Endothelial cell of umbilical vein (primary cell): ENCODE data around the gene FBP2. TPM values are rescaled to one million over a fixed set of nuclear protein-coding genes. Genes with fewer than 3 reads are reported as not detected.

Experiments used
- BruUV-seq: library from RNA; stranded (reverse); fragments of 400-500 nt; replicated peaks from 2 replicates; lab custom pipeline; 2021; lab: Mats Ljungman, UMichigan
- CTCF ChIA-PET: fragments of 300-600, 350-600 bp; sonication (Branson Sonifier 250); formaldehyde crosslinking; loops from one replicate; lab custom pipeline; 2021; ENCODE audit warnings: antibody characterized with exemption, inconsistent platforms; lab: Charles Lee
- POLR2A ChIA-PET: fragments of 300-600, 350-600 bp; sonication (Branson Sonifier 250); formaldehyde crosslinking; loops from one replicate; lab custom pipeline; 2021; ENCODE audit warnings: antibody characterized with exemption, inconsistent platforms; lab: Charles Lee
- DNase-seq: peaks from one replicate; pipeline ENCODE4 v3.0.0-alpha.2; 2011; ENCODE audit warnings: low read depth, low spot score
- FAIRE-seq: peaks from 2 replicates; lab custom pipeline; 2011; peaks lifted over from hg19 to GRCh38; lab: Jason Lieb, UNC
- H2AFZ ChIP-seq: 2 replicates; pipeline ENCODE4 v1.6.0; 2012; ENCODE audit warnings: low read depth, low read length, control low read depth, inconsistent platforms
- H3K27ac ChIP-seq: 2 replicates; pipeline ENCODE4 v1.5.1; 2011; ENCODE audit warnings: low read depth, mild to moderate bottlenecking, control low read depth, low read length, moderate library complexity; ENCODE audit not compliant: insufficient read depth
- H3K27me3 ChIP-seq, 2 experiments: 2 replicates each; pipeline versions ENCODE4 v1.6.0 to v1.6.1; 2011; ENCODE audit warnings: low read length in 2 of 2, mixed read lengths in 1 of 2; ENCODE audit not compliant: control insufficient read depth in 2 of 2, insufficient read depth in 2 of 2
- H3K36me3 ChIP-seq, 2 experiments: 2 replicates in 1 of 2; 3 replicates in 1 of 2; pipeline ENCODE4 v1.5.1; 2011; ENCODE audit warnings: low read length in 2 of 2, mild to moderate bottlenecking in 1 of 2, moderate library complexity in 1 of 2; ENCODE audit not compliant: control insufficient read depth in 2 of 2, insufficient read depth in 2 of 2; ENCODE audit errors: extremely low read depth in 1 of 2
- H3K4me1 ChIP-seq: 3 replicates; pipeline ENCODE4 v1.5.1; 2011; ENCODE audit warnings: mild to moderate bottlenecking, low read length; ENCODE audit not compliant: control insufficient read depth, insufficient read depth; ENCODE audit errors: extremely low read depth
- H3K4me2 ChIP-seq: 2 replicates; pipeline ENCODE4 v1.6.1; 2011; ENCODE audit warnings: low read length, control low read depth, mixed read lengths; ENCODE audit not compliant: insufficient read depth
- H3K4me3 ChIP-seq, 3 experiments: fragments of 200-600 bp in 1 of 3; sonication (generic), shearing (Covaris generic) in 1 of 3; replicated peaks in 1 of 3; 2 replicates each; pipeline ENCODE4 v1.5.1; 2011 to 2016; ENCODE audit warnings: control low read depth in 3 of 3, low read length in 3 of 3, mild to moderate bottlenecking in 2 of 3, inconsistent platforms in 1 of 3, low read depth in 1 of 3, moderate library complexity in 1 of 3; ENCODE audit not compliant: insufficient read depth in 1 of 3
- H3K79me2 ChIP-seq: 2 replicates; pipeline ENCODE4 v1.6.0; 2012; ENCODE audit warnings: low read length, inconsistent platforms; ENCODE audit not compliant: control insufficient read depth, insufficient read depth
- H3K9ac ChIP-seq: replicated peaks from 2 replicates; pipeline ENCODE3; 2011; ENCODE audit warnings: low read length, control low read depth; ENCODE audit not compliant: insufficient read depth; ENCODE audit errors: extremely low read depth
- H3K9me1 ChIP-seq: replicated peaks from 3 replicates; pipeline ENCODE4 v1.6.0; 2011; ENCODE audit warnings: mild to moderate bottlenecking, low read length; ENCODE audit not compliant: control insufficient read depth, insufficient read depth; ENCODE audit errors: extremely low read depth
- H3K9me3 ChIP-seq: replicated peaks from 2 replicates; pipeline ENCODE4 v1.5.1; 2012; ENCODE audit warnings: low read length, inconsistent platforms; ENCODE audit not compliant: control insufficient read depth, insufficient read depth
- H4K20me1 ChIP-seq: replicated peaks from 2 replicates; pipeline ENCODE3; 2011; ENCODE audit warnings: mild to moderate bottlenecking, low read length; ENCODE audit not compliant: control insufficient read depth, insufficient read depth; ENCODE audit errors: extremely low read depth
- CTCF ChIP-seq, 2 donors: IDR thresholded peaks; 1 replicate in 1 of 2; 2 replicates in 1 of 2; pipeline ENCODE4 v1.5.1; 2011; ENCODE audit warnings: low read length in 2 of 2, mild to moderate bottlenecking in 2 of 2, moderate library complexity in 2 of 2, control low read depth in 1 of 2, inconsistent platforms in 1 of 2, low read depth in 1 of 2; ENCODE audit not compliant: insufficient read depth in 1 of 2; ENCODE audit errors: extremely low read depth in 1 of 2
- EZH2 ChIP-seq: IDR thresholded peaks from 2 replicates; pipeline ENCODE4 v1.6.1; 2012; ENCODE audit warnings: borderline replicate concordance, low read depth, mild to moderate bottlenecking, moderate library complexity, low read length, inconsistent platforms; ENCODE audit not compliant: severe bottlenecking
- FOS ChIP-seq: IDR thresholded peaks from 2 replicates; pipeline ENCODE4 v1.6.1; 2011; ENCODE audit warnings: mild to moderate bottlenecking, low read length, moderate library complexity, borderline replicate concordance; ENCODE audit not compliant: insufficient read depth
- GATA2 ChIP-seq: IDR thresholded peaks from 2 replicates; pipeline ENCODE4 v1.7.0; 2011; ENCODE audit warnings: low read depth, mild to moderate bottlenecking, moderate library complexity, mixed read lengths, low read length; ENCODE audit not compliant: insufficient read length, insufficient read depth
- JUN ChIP-seq: IDR thresholded peaks from 2 replicates; pipeline ENCODE4 v1.6.1; 2011; ENCODE audit warnings: borderline replicate concordance, low read depth; ENCODE audit not compliant: insufficient read length, insufficient read depth
- MAX ChIP-seq: IDR thresholded peaks from 2 replicates; pipeline ENCODE4 v1.6.1; 2011; ENCODE audit not compliant: insufficient read depth, insufficient read length
- MYC ChIP-seq: IDR thresholded peaks from one replicate; pipeline ENCODE4 v1.6.1; 2011; ENCODE audit warnings: mild to moderate bottlenecking, low read depth, low read length
- POLR2A ChIP-seq: IDR thresholded peaks from 2 replicates; pipeline ENCODE4 v1.6.1; 2012; ENCODE audit warnings: low read depth, mild to moderate bottlenecking, control low read depth, low read length
- POLR2AphosphoS5 ChIP-seq: IDR thresholded peaks from 2 replicates; pipeline ENCODE4 v1.6.1; 2012; ENCODE audit warnings: low read depth, mild to moderate bottlenecking, control low read depth, low read length, moderate library complexity; ENCODE audit not compliant: insufficient read depth
- dilution Hi-C: fragments of 300-500 bp; cut with MboI; formaldehyde crosslinking; loops from one replicate; pipeline ENCODE4 v1.15.0; 2019; ENCODE audit warnings: low sequenced_read_pairs; ENCODE audit not compliant: extremely low pct_ligation_motif_present
- intact Hi-C: fragments of 100-400 bp; cut with micrococcal nuclease; formaldehyde crosslinking; loops from one replicate; pipeline ENCODE4 v1.10.0; 2022
- polyA plus RNA-seq, 4 experiments: library from polyadenylated mRNA; depleted of rRNA in 3 of 4; stranded (reverse) in 3 of 4; unstranded in 1 of 4; fragments of >200 nt; gene quantifications; 2 replicates each; pipeline versions ENCODE4 v1.2.1 to v1.2.3, GENCODE V29; 2011 to 2012; ENCODE audit warnings: missing spikeins in 1 of 4
- total RNA-seq: library from RNA; stranded (reverse); gene quantifications from 2 replicates; pipeline ENCODE4 v1.2.3, GENCODE V29; 2021

The FBP2 gene
- total and polyA plus RNA-seq, 2 donors (not counting 3 experiments of a cell fraction or from before 2014, with no cell fraction given) = not detected

- no peaks in the 10 kb centered on the region for H3K79me2 ChIP-seq
- no peak overlapping the region for H3K27ac ChIP-seq
- intact Hi-C loops (no loop called here), dilution Hi-C loops (no loop called here)
- no peaks in the 10 kb centered on the region for H4K20me1 ChIP-seq
- H2AFZ ChIP-seq = no peak overlapping the region
- ChIA-PET POLR2A (no interaction called here), CTCF (no interaction called here)
- FAIRE-seq (no peak), DNase-seq (no peak)
- H3K9me3 ChIP-seq = no peaks in the 10 kb centered on the region
- H3K27me3 ChIP-seq = peaks cover 3% of the 10 kb centered on the region in 2 experiments
- H3K4me1 ChIP-seq = no peaks in the 10 kb centered on the region
- no peaks in the 10 kb centered on the region for H3K9me1 ChIP-seq
- TF ChIP-seq CTCF (IDR thresholded peaks at IDR 0.05; ENCODE audit: extremely low read depth in 1 of 2, insufficient read depth in 1 of 2, low read depth in 1 of 2, low read length in 2 of 2) (no peak), EZH2 (no peak), GATA2 (no peak), MAX (no peak), MYC (no peak), POLR2A (no peak)
- H3K4me2 ChIP-seq = no peak overlapping the region
- no peak overlapping the region for H3K9ac ChIP-seq
- no TSS peak for BruUV-seq
- no peak overlapping the region for H3K4me3 ChIP-seq
- no peaks in the 10 kb centered on the region for H3K36me3 ChIP-seq
Observed at GRCh38 chr9:94610181-94610606, 16.6 kb upstream of the FBP2 start.

- POLR2A ChIA-PET = no interaction called here
- Histone ChIP-seq H3K4me2 (no peak overlapping the region), H3K9me1 (no peaks in the 10 kb centered on the region), H3K27ac (no peak overlapping the region), H3K4me1 (no peaks in the 10 kb centered on the region), H3K79me2 (no peaks in the 10 kb centered on the region), H3K27me3 (peaks cover 3% of the 10 kb centered on the region in 2 experiments), H4K20me1 (no peaks in the 10 kb centered on the region), H3K9ac (no peak overlapping the region), H2AFZ (no peak overlapping the region), H3K36me3 (no peaks in the 10 kb centered on the region), H3K4me3 (no peak overlapping the region), H3K9me3 (no peaks in the 10 kb centered on the region)
- FAIRE-seq (no peak), DNase-seq (no peak)
- TF ChIP-seq FOS = no peak
- TF ChIP-seq MYC = no peak
- TF ChIP-seq GATA2 = no peak
- no peak for TF ChIP-seq JUN
- TF ChIP-seq MAX = no peak
- TF ChIP-seq EZH2 = no peak
- TF ChIP-seq POLR2AphosphoS5 = no peak
- TF ChIP-seq CTCF (IDR thresholded peaks at IDR 0.05; ENCODE audit: extremely low read depth in 1 of 2, insufficient read depth in 1 of 2, low read depth in 1 of 2, low read length in 2 of 2) = no peak
- no peak for TF ChIP-seq POLR2A
- dilution Hi-C loops (no loop called here), intact Hi-C loops (loop anchor here (10.0 kb wide), 2 partner anchors 393 to 593 kb away; no protein-coding TSS in a partner anchor)
- BruUV-seq = no TSS peak
- CTCF ChIA-PET = no interaction called here
Observed at GRCh38 chr9:94607423-94607691, 13.7 kb upstream of the FBP2 start.
